ENCODE data around the gene TNS3. TPM values are rescaled to one million over a fixed set of nuclear protein-coding genes. Genes with fewer than 3 reads are reported as not detected.

The TNS3 gene
- total RNA-seq, 2 donors from 2014 or later, result 2.3 to 2.6 TPM

DNA sequence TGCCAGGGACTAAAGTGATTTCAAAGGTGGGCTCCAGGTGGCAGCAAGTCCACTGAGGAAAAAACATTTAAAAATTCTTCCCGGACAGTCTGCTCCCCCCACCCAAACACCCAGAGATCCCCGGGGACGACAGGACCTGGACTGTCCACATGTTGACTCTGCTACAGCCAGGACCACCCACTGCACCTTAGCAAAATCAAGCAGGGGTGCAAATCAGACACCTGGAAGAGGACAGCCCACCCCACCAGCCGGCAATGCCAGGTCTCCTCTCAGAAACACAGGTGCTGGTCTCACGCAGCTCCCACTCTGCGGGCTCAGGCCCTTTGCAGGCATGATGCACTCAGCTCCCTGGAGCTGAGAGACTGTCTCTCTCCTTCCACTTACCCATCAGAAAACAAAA lies 251.9 kb downstream of the TNS3 start:
- Mint-ChIP-seq H3K36me3 (ENCODE audit: low read depth) (no peaks in the 10 kb centered on the region), H3K4me1 (no peaks in the 10 kb centered on the region), H3K27me3 (peaks cover 6% of the 10 kb centered on the region), H3K4me3 (no peak overlapping the region), H3K27ac (no peak overlapping the region)
- no peak for DNase-seq
- ATAC-seq, result no peak
- H3K9me3 ChIP-seq (ENCODE audit: control insufficient read depth, low read length, poor library complexity, severe bottlenecking), result no peaks in the 10 kb centered on the region

DNA sequence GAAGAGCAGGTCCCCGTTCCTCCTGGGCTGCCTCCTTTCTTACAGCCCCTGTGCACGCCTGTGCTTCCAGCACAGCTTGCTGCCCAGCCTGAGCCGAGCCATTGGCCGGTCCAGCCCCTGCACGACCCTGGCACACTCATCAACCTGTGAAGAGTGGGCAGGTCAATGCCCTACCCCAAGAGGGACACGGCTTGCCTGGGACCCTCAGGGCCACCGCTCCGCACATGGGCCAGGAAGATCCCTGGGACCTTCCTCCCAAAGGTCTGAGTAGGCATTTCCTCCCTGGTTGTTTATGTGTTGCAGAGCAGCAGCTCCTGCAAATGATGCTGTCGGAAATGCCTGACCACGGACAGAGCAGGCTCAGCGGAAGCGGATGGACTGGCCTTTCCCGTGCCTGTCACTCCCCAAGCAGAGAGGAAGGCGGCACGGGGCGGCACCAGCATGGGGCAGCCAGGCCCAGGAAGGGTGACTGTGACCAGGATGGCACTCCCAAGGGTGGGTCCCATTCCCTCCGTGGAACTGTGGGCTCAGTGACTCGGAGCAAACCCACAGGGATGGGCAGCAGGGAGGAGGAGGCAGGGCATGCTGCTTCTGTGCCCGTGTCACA lies 252.5 kb downstream of the TNS3 start:
- Mint-ChIP-seq H3K27me3 (peaks cover 6% of the 10 kb centered on the region), H3K27ac (no peak overlapping the region), H3K4me3 (no peak overlapping the region), H3K36me3 (ENCODE audit: low read depth) (no peaks in the 10 kb centered on the region), H3K4me1 (no peaks in the 10 kb centered on the region)
- ATAC-seq, result no peak
- H3K9me3 ChIP-seq (ENCODE audit: control insufficient read depth, low read length, poor library complexity, severe bottlenecking), result no peaks in the 10 kb centered on the region
- DNase-seq, result no peak

DNA sequence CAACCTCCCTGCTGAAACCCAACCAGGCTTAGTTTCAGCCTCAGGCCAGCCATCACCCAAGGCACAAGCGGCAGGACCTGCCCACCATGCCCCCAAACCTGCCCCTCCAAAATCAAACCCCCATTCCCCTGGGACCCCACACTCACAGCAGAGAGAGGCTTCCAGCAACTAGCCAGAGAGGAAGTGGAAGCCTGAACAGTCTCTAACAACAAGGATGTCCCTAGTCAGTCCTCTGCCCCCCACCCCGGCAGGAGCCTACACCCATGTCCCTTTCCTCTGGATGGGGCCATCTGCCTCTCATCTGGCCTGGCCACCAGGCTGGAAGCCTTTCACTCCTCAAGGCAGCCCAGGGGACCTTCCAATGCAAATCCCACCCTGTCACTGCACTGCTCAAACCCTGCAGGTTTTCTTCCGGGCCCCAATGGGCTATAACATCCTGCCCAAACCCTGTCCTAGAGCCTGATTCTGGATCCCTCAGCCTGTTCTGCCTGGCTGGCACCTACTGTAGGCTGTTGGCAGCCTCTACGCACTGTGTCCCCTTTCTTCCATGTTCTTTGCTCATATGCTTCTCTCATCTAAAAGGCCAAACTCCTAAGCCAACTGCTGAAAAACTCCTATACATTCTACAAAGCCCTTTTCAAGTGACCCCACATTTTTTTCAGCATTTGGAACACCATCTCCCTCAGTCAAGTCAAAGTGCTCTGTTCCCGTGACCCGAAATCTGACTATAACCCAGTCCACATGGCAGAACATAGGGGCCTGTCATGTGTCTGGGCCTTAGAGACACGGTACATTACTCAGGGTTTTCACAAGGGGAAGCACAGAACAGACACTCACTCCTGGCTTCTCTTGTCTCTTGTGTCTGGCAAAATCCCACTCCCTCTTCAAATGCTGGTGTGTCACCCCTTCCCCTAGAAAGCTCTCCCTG lies 253.3 kb downstream of the TNS3 start:
- ATAC-seq, result no peak
- H3K27me3 Mint-ChIP-seq, result peaks cover 6% of the 10 kb centered on the region
- no peak overlapping the region for H3K4me3 Mint-ChIP-seq
- no peaks in the 10 kb centered on the region for H3K36me3 Mint-ChIP-seq (ENCODE audit: low read depth)
- H3K9me3 ChIP-seq (ENCODE audit: control insufficient read depth, low read length, poor library complexity, severe bottlenecking), result no peaks in the 10 kb centered on the region
- DNase-seq, result no peak
- no peak overlapping the region for H3K27ac Mint-ChIP-seq
- no peaks in the 10 kb centered on the region for H3K4me1 Mint-ChIP-seq

DNA sequence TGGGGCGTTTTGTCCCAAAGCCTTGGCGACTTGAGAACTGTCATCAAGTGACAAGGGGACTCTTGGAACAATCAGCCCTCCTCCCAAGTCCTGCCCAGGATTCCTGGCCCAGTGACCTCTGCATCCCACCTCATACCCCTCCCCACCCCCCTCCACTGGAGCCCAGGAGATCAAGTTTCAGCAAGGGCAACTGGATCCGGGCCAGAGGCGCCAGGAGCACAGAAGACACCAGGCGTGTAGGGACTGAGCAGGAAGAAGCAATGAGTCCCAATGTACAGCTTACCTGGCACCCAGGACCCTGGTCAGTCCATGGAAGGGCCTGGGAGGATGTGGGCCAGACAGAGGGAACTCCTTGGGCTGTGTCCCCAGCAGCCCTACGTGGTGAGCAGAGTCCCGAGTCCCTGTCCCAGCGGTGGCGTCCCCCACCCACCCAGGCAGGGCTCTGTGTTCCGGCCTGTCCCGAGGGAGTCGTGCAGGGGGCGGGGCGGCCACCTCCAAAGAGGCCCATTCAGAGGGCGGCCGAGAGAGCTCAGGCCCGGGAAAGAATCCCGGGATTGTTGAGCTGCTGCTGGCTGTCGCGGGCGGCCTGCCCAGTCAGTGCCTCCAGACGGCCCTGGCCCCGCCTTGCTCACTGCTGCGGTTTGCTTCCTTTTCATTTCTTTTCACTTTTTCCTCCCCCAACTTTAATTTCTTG lies 254.1 kb downstream of the TNS3 start:
- no peak overlapping the region for H3K4me3 Mint-ChIP-seq
- no peaks in the 10 kb centered on the region for H3K9me3 ChIP-seq (ENCODE audit: control insufficient read depth, low read length, poor library complexity, severe bottlenecking)
- DNase-seq (no peak), ATAC-seq (no peak)
- no peaks in the 10 kb centered on the region for H3K36me3 Mint-ChIP-seq (ENCODE audit: low read depth)
- H3K4me1 Mint-ChIP-seq, result no peaks in the 10 kb centered on the region
- H3K27ac Mint-ChIP-seq, result no peak overlapping the region
- peaks cover 6% of the 10 kb centered on the region for H3K27me3 Mint-ChIP-seq

DNA sequence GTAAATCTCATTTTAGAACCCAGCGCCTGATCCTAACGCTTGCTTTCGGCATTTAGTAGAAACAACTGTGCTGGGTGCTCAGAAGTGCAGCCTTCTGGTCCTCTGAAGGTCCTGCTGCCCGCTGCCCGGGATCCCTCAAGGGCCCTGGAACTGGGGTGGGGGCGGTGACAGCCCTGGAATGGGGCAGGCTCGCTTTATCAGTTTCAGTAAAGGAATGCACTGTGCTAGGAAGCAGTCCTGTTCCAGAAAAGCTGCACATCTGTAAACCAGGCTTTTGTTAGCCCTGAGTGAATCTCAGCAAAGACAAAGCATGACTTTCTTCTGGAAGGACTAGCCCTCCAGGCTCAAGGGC lies 254.6 kb downstream of the TNS3 start:
- no peak overlapping the region for H3K4me3 Mint-ChIP-seq
- ATAC-seq, result no peak

DNA sequence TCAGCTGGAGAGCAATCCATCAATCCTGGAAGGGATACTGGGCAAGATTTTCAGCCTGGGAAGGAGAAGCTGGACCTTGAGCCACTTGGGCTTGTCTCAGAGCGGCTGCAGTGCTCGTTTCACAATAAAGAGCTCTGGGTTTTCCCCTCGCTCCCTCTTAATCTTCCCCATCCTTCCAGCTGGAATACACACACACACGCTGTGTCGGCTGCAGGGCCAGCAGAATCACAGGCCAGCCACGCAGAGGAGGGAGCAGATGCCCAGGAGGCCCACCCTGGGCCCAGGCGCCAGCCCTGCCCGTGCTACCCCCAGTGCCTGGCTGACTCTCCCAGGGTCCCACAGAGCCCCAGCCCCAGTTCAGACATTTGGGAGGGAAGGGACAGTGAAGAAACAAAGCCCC lies 255.1 kb downstream of the TNS3 start:
- DNase-seq (no peak), ATAC-seq (no peak)
- peaks cover 6% of the 10 kb centered on the region for H3K27me3 Mint-ChIP-seq
- no peaks in the 10 kb centered on the region for H3K36me3 Mint-ChIP-seq (ENCODE audit: low read depth)
- H3K4me1 Mint-ChIP-seq, result no peaks in the 10 kb centered on the region
- H3K4me3 Mint-ChIP-seq, result no peak overlapping the region
- H3K27ac Mint-ChIP-seq, result no peak overlapping the region
- H3K9me3 ChIP-seq (ENCODE audit: control insufficient read depth, low read length, poor library complexity, severe bottlenecking), result no peaks in the 10 kb centered on the region

More for the DNA sequence above, 254.6 kb downstream of the TNS3 start:
- DNase-seq, result no peak
- H3K9me3 ChIP-seq (ENCODE audit: control insufficient read depth, low read length, poor library complexity, severe bottlenecking), result no peaks in the 10 kb centered on the region
- Mint-ChIP-seq H3K27me3 (peaks cover 6% of the 10 kb centered on the region), H3K4me1 (no peaks in the 10 kb centered on the region), H3K27ac (no peak overlapping the region), H3K36me3 (ENCODE audit: low read depth) (no peaks in the 10 kb centered on the region)

DNA sequence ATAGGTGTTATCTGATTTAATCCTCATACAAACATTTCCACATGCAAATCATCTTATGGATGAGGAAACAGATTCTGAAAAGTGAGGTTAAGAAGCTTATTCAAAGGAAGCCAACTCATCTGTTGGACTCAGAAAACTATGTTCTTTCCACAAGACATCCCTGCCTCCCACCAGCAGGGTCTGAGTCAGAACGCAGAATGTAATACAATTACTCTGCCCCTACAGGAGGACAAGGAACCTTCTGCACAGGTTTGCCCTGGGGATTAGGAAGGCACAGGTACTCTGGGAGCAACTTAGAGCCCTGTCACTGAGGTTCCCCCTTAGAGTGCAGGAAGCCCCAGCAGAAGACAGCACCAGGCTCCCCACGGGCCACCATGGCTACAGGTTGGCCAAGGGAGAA lies 255.7 kb downstream of the TNS3 start:
- ATAC-seq (no peak), DNase-seq (no peak)
- no peak overlapping the region for H3K27ac Mint-ChIP-seq
- H3K4me1 Mint-ChIP-seq, result no peaks in the 10 kb centered on the region
- H3K9me3 ChIP-seq (ENCODE audit: control insufficient read depth, low read length, poor library complexity, severe bottlenecking), result no peaks in the 10 kb centered on the region
- H3K4me3 Mint-ChIP-seq, result no peak overlapping the region
- peaks cover 6% of the 10 kb centered on the region for H3K27me3 Mint-ChIP-seq
- H3K36me3 Mint-ChIP-seq (ENCODE audit: low read depth), result no peaks in the 10 kb centered on the region

DNA sequence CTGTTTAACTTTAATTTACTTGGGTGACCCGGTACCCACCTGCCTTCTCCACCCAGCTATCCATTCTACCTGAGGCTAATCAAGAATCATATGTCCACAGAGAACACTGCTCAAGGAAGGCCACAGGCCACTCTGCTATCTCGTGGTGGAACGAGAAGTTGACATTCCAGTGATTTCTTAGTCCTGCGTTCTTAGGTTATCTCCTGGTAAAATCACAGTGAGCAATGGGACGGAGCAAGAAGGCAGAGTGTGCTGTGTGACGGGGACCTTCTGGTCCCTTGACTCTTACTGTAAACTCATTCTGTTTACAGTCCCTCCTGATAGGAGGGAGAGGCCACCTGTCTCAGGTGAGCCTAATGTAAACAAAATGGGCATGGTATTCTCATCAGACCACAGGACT lies 256.6 kb downstream of the TNS3 start:
- Mint-ChIP-seq H3K27ac (no peak overlapping the region), H3K4me1 (no peaks in the 10 kb centered on the region), H3K27me3 (peaks cover 6% of the 10 kb centered on the region), H3K36me3 (ENCODE audit: low read depth) (no peaks in the 10 kb centered on the region), H3K4me3 (no peak overlapping the region)
- DNase-seq, result no peak
- ATAC-seq, result no peak
- no peaks in the 10 kb centered on the region for H3K9me3 ChIP-seq (ENCODE audit: control insufficient read depth, low read length, poor library complexity, severe bottlenecking)

DNA sequence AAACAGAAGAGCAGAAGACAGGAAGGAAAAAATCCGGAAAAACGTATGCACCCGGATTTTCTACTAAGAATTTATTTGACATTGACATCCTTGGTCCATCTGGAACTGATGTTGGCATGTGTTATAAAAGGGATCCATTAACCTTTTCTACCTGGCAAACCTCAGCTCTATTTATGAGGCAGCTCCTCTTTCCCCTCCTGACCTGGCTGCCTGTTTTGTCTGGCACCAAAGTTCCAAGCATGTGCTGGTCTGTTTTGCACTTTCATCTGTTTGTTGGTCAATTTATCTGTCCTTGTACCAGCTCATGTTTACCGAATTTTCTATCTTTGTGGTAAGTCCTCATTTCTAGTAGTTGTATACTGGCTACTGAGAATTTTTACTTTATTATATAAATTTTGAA lies 258.0 kb downstream of the TNS3 start:
- H3K4me1 Mint-ChIP-seq, result no peaks in the 10 kb centered on the region
- H3K9me3 ChIP-seq (ENCODE audit: control insufficient read depth, low read length, poor library complexity, severe bottlenecking), result no peaks in the 10 kb centered on the region
- ATAC-seq (no peak), DNase-seq (no peak)
- H3K36me3 Mint-ChIP-seq (ENCODE audit: low read depth), result no peaks in the 10 kb centered on the region
- no peaks in the 10 kb centered on the region for H3K27me3 Mint-ChIP-seq
- no peak overlapping the region for H3K4me3 Mint-ChIP-seq
- H3K27ac Mint-ChIP-seq, result no peak overlapping the region

DNA sequence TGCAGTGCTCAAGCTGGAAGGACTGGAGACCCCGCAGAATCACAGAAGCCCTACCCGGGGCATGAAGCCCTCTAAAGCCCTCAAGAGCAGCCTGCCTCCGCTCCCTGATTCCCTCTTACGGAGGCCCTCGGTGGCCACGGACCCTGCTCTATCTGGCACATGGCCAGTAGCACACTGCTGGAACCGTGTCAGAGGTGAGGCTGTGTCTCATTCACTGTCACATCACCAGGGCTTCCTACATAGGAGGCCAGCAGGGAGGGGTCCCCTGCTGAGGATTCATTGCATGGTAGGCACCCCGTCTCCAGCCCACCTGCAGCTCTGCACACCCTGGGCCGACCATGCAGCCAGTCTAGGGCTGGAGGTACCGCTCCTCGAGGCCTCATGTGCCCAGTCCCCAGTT lies 259.2 kb downstream of the TNS3 start:
- Mint-ChIP-seq H3K27ac (no peak overlapping the region), H3K4me3 (no peak overlapping the region), H3K4me1 (no peaks in the 10 kb centered on the region), H3K27me3 (no peaks in the 10 kb centered on the region), H3K36me3 (ENCODE audit: low read depth) (no peaks in the 10 kb centered on the region)
- H3K9me3 ChIP-seq (ENCODE audit: control insufficient read depth, low read length, poor library complexity, severe bottlenecking), result no peaks in the 10 kb centered on the region
- DNase-seq (no peak), ATAC-seq (no peak)

DNA sequence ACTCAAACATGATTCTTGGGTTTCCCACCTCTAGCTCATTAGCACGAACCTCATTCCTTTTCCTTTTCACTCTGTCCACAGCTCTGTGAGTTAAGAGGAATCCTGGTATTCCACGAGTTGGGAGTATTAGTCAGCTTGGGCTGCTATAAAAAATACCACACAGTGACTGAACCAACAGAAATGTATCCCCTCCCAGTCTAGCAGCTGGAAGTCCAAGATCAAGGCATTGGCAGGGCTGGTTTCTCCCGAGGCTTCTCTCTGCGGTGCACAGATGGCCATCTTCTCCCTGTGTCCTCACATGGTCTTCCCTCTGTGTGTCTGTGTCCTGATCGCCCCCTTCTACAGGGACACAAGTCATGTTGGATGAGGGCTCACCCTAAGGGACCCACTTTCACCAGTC lies 261.6 kb downstream of the TNS3 start:
- Mint-ChIP-seq H3K4me3 (no peak overlapping the region), H3K4me1 (no peaks in the 10 kb centered on the region), H3K27me3 (no peaks in the 10 kb centered on the region), H3K36me3 (ENCODE audit: low read depth) (no peaks in the 10 kb centered on the region), H3K27ac (no peak overlapping the region)
- ATAC-seq (no peak), DNase-seq (no peak)
- no peaks in the 10 kb centered on the region for H3K9me3 ChIP-seq (ENCODE audit: control insufficient read depth, low read length, poor library complexity, severe bottlenecking)

DNA sequence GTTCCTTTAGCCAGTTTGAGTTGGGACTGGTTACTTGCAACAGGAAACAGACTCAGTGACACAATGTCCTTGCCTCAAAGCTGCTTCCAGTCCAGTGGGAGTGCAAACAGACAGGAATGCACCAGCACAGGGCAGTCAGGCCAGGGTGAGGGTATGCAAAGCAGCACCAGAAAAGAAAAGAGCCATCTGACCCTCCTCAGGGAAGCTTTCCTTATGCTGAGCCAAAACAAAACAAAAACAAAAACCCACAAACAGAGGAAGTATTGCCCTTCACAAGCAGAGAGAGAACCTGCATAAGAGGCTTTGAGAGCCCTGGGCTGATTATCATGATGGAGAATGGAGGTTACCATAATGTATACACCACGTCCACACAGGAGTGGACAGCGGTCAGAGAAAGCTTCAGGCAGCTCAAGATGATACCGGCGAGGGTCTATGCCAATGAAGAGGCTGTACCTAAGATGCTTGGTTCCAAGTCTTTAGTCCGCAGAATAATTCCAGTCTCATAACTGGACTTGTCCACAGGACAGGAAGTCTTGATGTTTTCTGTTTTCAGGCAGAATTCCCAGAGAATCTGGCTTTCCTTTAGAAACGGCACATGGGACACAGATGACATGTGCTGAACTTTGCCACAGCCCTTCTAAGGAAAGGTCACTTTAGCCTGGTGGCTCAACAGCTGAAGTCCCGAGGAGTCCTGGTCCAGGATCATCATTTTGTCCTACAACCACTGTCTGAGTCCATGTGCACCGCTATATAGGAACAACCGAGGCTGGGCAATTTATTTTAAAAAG lies 263.3 kb downstream of the TNS3 start:
- no peaks in the 10 kb centered on the region for H3K27me3 Mint-ChIP-seq
- no peak for ATAC-seq

DNA sequence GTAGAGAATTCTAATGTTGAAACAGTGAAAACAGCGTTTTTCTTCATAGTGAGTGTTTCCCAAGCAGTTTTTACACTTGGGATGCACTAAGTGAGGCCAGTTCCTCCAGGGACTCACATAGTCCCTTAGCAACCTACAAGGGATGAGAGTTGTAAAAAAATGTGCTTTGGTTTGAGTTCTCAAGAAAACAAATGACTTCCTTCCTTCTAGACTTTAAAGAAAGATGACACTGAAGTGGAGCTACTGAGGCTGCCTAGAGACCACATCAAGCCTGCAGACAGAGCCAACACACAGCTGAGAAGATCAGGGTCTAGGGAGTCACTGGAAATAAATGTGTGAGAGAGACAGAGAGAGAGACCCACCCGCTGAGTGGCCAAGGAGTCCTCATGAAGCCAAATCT lies 264.4 kb downstream of the TNS3 start:
- ATAC-seq, result no peak
- Mint-ChIP-seq H3K4me1 (no peaks in the 10 kb centered on the region), H3K27ac (no peak overlapping the region), H3K36me3 (ENCODE audit: low read depth) (no peaks in the 10 kb centered on the region), H3K27me3 (no peaks in the 10 kb centered on the region), H3K4me3 (no peak overlapping the region)
- no peaks in the 10 kb centered on the region for H3K9me3 ChIP-seq (ENCODE audit: control insufficient read depth, low read length, poor library complexity, severe bottlenecking)
- DNase-seq, result no peak

More for the DNA sequence above, 263.3 kb downstream of the TNS3 start:
- no peak overlapping the region for H3K4me3 Mint-ChIP-seq
- DNase-seq, result no peak
- H3K36me3 Mint-ChIP-seq (ENCODE audit: low read depth), result no peaks in the 10 kb centered on the region
- H3K27ac Mint-ChIP-seq, result no peak overlapping the region
- no peaks in the 10 kb centered on the region for H3K4me1 Mint-ChIP-seq
- H3K9me3 ChIP-seq (ENCODE audit: control insufficient read depth, low read length, poor library complexity, severe bottlenecking), result no peaks in the 10 kb centered on the region

Measured in T-helper 17 cell (primary cell).